Gastrocnemius medialis (tissue), 4 donors: ENCODE results near the gene TTR. TPM values are rescaled to one million over a fixed set of nuclear protein-coding genes. Genes with fewer than 3 reads are reported as not detected.

ENCODE experiments used
- ATAC-seq, 2 donors: fragments of 150-250 bp; one replicate each; pipeline ENCODE4 v1.9.1; 2016
- DNase-seq, 2 donors: peaks; one replicate each; pipeline ENCODE4 v3.0.0-alpha.2; 2019
- H3K27ac ChIP-seq, 4 donors: fragments of 200-600 bp; sonication (generic); 1 replicate in 1 of 4; 2 replicates in 3 of 4; pipeline ENCODE4 v1.5.1; 2016 to 2018; ENCODE audit warnings: mild to moderate bottlenecking in 2 of 4, moderate library complexity in 1 of 4
- H3K27me3 ChIP-seq, 3 donors: fragments of 200-600 bp; sonication (generic) in 2 of 3; 1 replicate in 1 of 3; 2 replicates in 2 of 3; pipeline versions ENCODE4 v1.5.1 to v1.6.0; 2016 to 2019; ENCODE audit warnings: mild to moderate bottlenecking in 1 of 3, moderate library complexity in 1 of 3
- H3K36me3 ChIP-seq, 2 donors: fragments of 200-600 bp; sonication (generic) in 1 of 2; one replicate each; pipeline ENCODE4 v1.5.1; 2017 to 2018
- H3K4me1 ChIP-seq, 2 donors: fragments of 200-600 bp; sonication (generic) in 1 of 2; one replicate each; pipeline ENCODE4 v1.5.1; 2016 to 2017; ENCODE audit warnings: mild to moderate bottlenecking in 2 of 2
- H3K4me3 ChIP-seq, 4 donors: fragments of 200-600 bp; sonication (generic) in 3 of 4; 1 replicate in 1 of 4; 2 replicates in 3 of 4; pipeline ENCODE4 v1.5.1; 2016 to 2019; ENCODE audit warnings: mild to moderate bottlenecking in 2 of 4
- H3K9me3 ChIP-seq, 3 donors: fragments of 200-600 bp; sonication (generic) in 2 of 3; 1 replicate in 1 of 3; 2 replicates in 2 of 3; pipeline ENCODE4 v1.5.1; 2016 to 2019
- POLR2A ChIP-seq, 2 donors: fragments of 450-650 bp; IDR thresholded peaks; one replicate each; pipeline ENCODE4 v1.6.1; 2017; ENCODE audit warnings: antibody characterized with exemption in 2 of 2, mild to moderate bottlenecking in 2 of 2, moderate library complexity in 2 of 2
- in situ Hi-C, 4 donors: fragments of 200-750 bp; cut with MboI; loops; one replicate each; pipeline versions ENCODE4 v1.15.0 to v1.8.0; 2017; ENCODE audit warnings: low sequenced_read_pairs in 4 of 4
- intact Hi-C: fragments of 100-400 bp; cut with DNase I; formaldehyde crosslinking; loops from one replicate; pipeline ENCODE4 v1.15.1; 2023; ENCODE audit warnings: low total_unique reads
- total RNA-seq, 4 donors: library from RNA; depleted of rRNA; stranded (reverse); fragments of >200 nt; gene quantifications; one replicate each; pipeline versions ENCODE4 v1.1.0 to v1.2.3, GENCODE V29; 2016
- TF ChIP-seq, protein P1 (sequence below), 5 experiments: fragments of 450-650 bp in 3 of 5; fragments of 200-600 bp in 2 of 5; sonication (generic) in 2 of 5; IDR thresholded peaks in 4 of 5; conservative IDR thresholded peaks in 1 of 5; 1 replicate in 4 of 5; 2 replicates in 1 of 5; pipeline ENCODE4 v1.5.1; 2016 to 2019; ENCODE audit warnings: antibody characterized with exemption in 5 of 5, mild to moderate bottlenecking in 3 of 5, moderate library complexity in 3 of 5

The TTR gene
- total RNA-seq, 4 donors from 2014 or later, result 1.4 to 4.4 TPM; not detected in 2

DNA sequence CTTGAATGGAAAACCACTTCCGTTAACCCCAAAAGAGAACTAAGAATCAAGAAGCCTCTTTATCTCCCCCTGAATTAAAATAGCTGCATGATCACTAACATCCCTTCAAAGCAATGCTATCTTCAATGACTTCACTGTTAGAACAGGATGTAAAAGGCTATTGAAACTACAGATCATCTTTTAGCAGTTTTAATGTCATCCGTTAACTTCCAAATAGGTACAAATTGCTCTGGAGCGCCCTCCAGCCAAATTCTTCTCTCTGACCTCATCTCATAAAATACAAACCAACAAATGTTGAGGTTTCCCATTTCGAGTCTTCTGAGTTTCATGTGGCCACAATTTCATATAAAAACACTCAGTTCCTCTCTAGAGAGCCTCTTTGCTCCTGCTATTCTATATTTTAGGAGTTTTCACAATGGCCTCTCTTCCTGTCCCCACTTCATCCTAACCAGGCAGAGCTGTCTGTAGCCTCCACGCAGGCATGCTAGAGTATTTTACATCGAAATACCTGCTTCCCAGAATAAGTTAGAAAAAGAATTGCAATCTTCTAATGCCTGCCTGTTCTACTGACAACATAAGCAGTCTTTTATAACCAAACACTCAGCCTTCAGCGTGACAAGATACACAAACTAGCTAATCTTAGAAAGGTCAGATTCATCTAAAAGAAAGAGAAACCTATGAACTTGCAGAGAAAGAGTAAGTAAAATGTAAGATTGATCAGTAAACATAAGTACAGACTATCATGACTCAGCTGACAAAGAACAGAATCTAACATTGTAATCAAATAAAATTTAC, 54.9 kb downstream of the TTR start:
- Histone ChIP-seq H3K9me3 (no peaks in the 10 kb centered on the region), H3K4me3 (no peak overlapping the region), H3K36me3 (no peaks in the 10 kb centered on the region), H3K4me1 (peaks cover 0 to 4% of the 10 kb centered on the region in 2 donors), H3K27ac (no peak overlapping the region), H3K27me3 (no peaks in the 10 kb centered on the region)
- no peak for TF ChIP-seq POLR2A (IDR thresholded peaks at IDR 0.05)
- TF ChIP-seq, protein P1, sequence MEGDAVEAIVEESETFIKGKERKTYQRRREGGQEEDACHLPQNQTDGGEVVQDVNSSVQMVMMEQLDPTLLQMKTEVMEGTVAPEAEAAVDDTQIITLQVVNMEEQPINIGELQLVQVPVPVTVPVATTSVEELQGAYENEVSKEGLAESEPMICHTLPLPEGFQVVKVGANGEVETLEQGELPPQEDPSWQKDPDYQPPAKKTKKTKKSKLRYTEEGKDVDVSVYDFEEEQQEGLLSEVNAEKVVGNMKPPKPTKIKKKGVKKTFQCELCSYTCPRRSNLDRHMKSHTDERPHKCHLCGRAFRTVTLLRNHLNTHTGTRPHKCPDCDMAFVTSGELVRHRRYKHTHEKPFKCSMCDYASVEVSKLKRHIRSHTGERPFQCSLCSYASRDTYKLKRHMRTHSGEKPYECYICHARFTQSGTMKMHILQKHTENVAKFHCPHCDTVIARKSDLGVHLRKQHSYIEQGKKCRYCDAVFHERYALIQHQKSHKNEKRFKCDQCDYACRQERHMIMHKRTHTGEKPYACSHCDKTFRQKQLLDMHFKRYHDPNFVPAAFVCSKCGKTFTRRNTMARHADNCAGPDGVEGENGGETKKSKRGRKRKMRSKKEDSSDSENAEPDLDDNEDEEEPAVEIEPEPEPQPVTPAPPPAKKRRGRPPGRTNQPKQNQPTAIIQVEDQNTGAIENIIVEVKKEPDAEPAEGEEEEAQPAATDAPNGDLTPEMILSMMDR (IDR thresholded peaks at IDR 0.05 in 4 of 5, conservative IDR thresholded peaks at IDR 0.05 in 1 of 5), result no peak
- in situ Hi-C loops (no loop called here), intact Hi-C loops (no loop called here)
- DNase-seq (no peak), ATAC-seq (no peak)

DNA sequence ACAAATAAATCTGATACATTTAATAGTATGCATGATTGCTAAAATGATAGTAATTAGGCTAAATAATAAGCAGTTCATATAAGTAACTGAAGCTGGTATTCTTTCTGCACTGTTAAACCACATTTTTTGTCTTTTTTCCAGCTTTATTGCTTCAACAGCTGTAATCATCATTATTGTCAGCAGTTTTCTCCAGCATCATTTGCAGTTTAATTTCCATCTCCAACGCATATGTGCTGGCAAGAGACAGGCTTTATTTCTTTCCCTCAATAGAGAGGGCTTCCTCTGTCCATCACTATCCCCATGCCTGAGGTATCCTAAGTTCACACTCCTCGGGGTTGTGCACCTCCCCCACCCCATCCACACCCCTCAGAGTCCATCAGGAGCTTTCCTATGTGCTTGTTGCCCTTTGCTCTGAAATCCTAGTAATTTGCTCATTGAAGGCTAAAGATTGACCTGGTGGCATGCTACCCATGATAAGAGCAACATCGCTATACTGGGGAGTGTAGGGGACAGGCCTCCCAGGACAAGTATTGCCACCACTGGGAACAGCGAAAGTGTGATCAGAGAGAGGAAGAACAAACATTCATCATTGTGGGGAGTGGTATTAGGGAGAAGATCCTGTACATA, 55.6 kb downstream of the TTR start:
- Histone ChIP-seq H3K27ac (no peak overlapping the region), H3K4me1 (peaks cover 0 to 4% of the 10 kb centered on the region in 2 donors)

More for the DNA sequence above, 55.6 kb downstream of the TTR start:
- ATAC-seq (no peak), DNase-seq (no peak)
- in situ Hi-C loops (no loop called here), intact Hi-C loops (no loop called here)
- H3K9me3 ChIP-seq, result no peaks in the 10 kb centered on the region
- H3K36me3 ChIP-seq, result no peaks in the 10 kb centered on the region
- no peaks in the 10 kb centered on the region for H3K27me3 ChIP-seq
- TF ChIP-seq, protein P1 (IDR thresholded peaks at IDR 0.05 in 4 of 5, conservative IDR thresholded peaks at IDR 0.05 in 1 of 5), result no peak
- TF ChIP-seq POLR2A (IDR thresholded peaks at IDR 0.05), result no peak
- no peak overlapping the region for H3K4me3 ChIP-seq

Other genes starting within 250 kb of the TTR start
- not detected for gene DSG4, start 215.1 kb upstream of the TTR start, total RNA-seq
- not detected for gene DSG3, start 144.1 kb upstream of the TTR start, total RNA-seq
- 1 to 10 TPM in 3 of 4 donors, under 1 TPM in 1; 0.61 to 3.7 (median 2.0) TPM for gene DSG2, start 93.7 kb upstream of the TTR start, total RNA-seq
- 1 to 10 TPM in 3 of 4 donors, under 1 TPM in 1; 0.85 to 2.9 (median 1.9) TPM for gene B4GALT6, start 92.7 kb downstream of the TTR start, total RNA-seq
- gene SLC25A52, start 169.0 kb downstream of the TTR start, total RNA-seq, result not detected